Liver (tissue), 9 donors: ENCODE results near the gene KRTAP1-1. TPM values are rescaled to one million over a fixed set of nuclear protein-coding genes. Genes with fewer than 3 reads are reported as not detected.

ENCODE experiments used
- DNase-seq: peaks from one replicate; pipeline ENCODE4 v3.0.0-alpha.2; 2017; ENCODE audit warnings: low spot score
- H3K27ac ChIP-seq, 2 donors: one replicate each; pipeline ENCODE4 v1.7.0; 2013; ENCODE audit warnings: inconsistent platforms in 2 of 2, low read length in 2 of 2, control low read depth in 1 of 2, low read depth in 1 of 2, mild to moderate bottlenecking in 1 of 2
- H3K27me3 ChIP-seq, 4 donors: one replicate each; pipeline versions ENCODE4 v1.6.1 to v1.7.0; 2013; ENCODE audit warnings: low read length in 3 of 4, inconsistent platforms in 1 of 4, mild to moderate bottlenecking in 1 of 4, moderate library complexity in 1 of 4; ENCODE audit not compliant: control insufficient read depth in 4 of 4, insufficient read depth in 4 of 4
- H3K36me3 ChIP-seq, 4 donors: one replicate each; pipeline versions ENCODE4 v1.6.1 to v1.7.0; 2013; ENCODE audit warnings: low read length in 3 of 4, mild to moderate bottlenecking in 3 of 4, low read depth in 1 of 4, moderate library complexity in 1 of 4; ENCODE audit not compliant: control insufficient read depth in 4 of 4, insufficient read depth in 3 of 4
- H3K4me1 ChIP-seq, 4 donors: one replicate each; pipeline versions ENCODE4 v1.6.1 to v1.7.0; 2013; ENCODE audit warnings: low read length in 3 of 4, mild to moderate bottlenecking in 3 of 4, moderate library complexity in 1 of 4; ENCODE audit not compliant: control insufficient read depth in 4 of 4, insufficient read depth in 4 of 4
- H3K4me3 ChIP-seq, 3 donors: one replicate each; pipeline versions ENCODE4 v1.6.1 to v1.7.0; 2013; ENCODE audit warnings: low read length in 3 of 3, control low read depth in 1 of 3, low read depth in 1 of 3, mild to moderate bottlenecking in 1 of 3
- H3K9ac ChIP-seq, 2 donors: one replicate each; pipeline ENCODE4 v1.7.0; 2013; ENCODE audit warnings: low read length in 2 of 2, mild to moderate bottlenecking in 2 of 2, moderate library complexity in 2 of 2, control low read depth in 1 of 2, low read depth in 1 of 2
- H3K9me3 ChIP-seq, 4 donors: one replicate each; pipeline versions ENCODE4 v1.6.1 to v1.7.0; 2013; ENCODE audit warnings: low read length in 3 of 4; ENCODE audit not compliant: control insufficient read depth in 4 of 4
- EGR1 ChIP-seq, 2 donors: IDR thresholded peaks; 2 replicates each; pipeline ENCODE4 v1.6.1; 2016 to 2018; ENCODE audit warnings: antibody characterized with exemption in 2 of 2, low read depth in 2 of 2
- FOXA1 ChIP-seq: IDR thresholded peaks from 2 replicates; pipeline ENCODE4 v1.6.1; 2016; ENCODE audit warnings: antibody characterized with exemption
- FOXA2 ChIP-seq: IDR thresholded peaks from 2 replicates; pipeline ENCODE4 v1.6.1; 2016; ENCODE audit warnings: antibody characterized with exemption
- GABPA ChIP-seq, 2 donors: IDR thresholded peaks in 1 of 2; conservative IDR thresholded peaks in 1 of 2; 2 replicates each; pipeline ENCODE4 v1.6.1; 2016; ENCODE audit warnings: antibody characterized with exemption in 2 of 2, mild to moderate bottlenecking in 1 of 2, moderate library complexity in 1 of 2
- HNF4A ChIP-seq, 2 donors: conservative IDR thresholded peaks; 2 replicates each; pipeline ENCODE4 v1.6.1; 2016; ENCODE audit warnings: antibody characterized with exemption in 2 of 2, mild to moderate bottlenecking in 2 of 2
- HNF4G ChIP-seq: IDR thresholded peaks from 2 replicates; pipeline ENCODE4 v1.6.1; 2016; ENCODE audit warnings: antibody characterized with exemption
- JUND ChIP-seq, 2 donors: IDR thresholded peaks; 2 replicates each; pipeline ENCODE4 v1.6.1; 2016; ENCODE audit warnings: antibody characterized with exemption in 2 of 2
- NR2F2 ChIP-seq: IDR thresholded peaks from 2 replicates; pipeline ENCODE4 v1.6.1; 2016; ENCODE audit warnings: antibody characterized with exemption
- RAD21 ChIP-seq, 2 donors: IDR thresholded peaks; 2 replicates each; pipeline ENCODE4 v1.6.1; 2016; ENCODE audit warnings: antibody characterized with exemption in 2 of 2, mild to moderate bottlenecking in 2 of 2
- RXRA ChIP-seq, 2 donors: IDR thresholded peaks; 2 replicates each; pipeline ENCODE4 v1.6.1; 2017 to 2018; ENCODE audit warnings: antibody characterized with exemption in 2 of 2, mild to moderate bottlenecking in 1 of 2
- SP1 ChIP-seq: IDR thresholded peaks from 2 replicates; pipeline ENCODE4 v1.6.1; 2018; ENCODE audit warnings: antibody characterized with exemption, mild to moderate bottlenecking
- TAF1 ChIP-seq: conservative IDR thresholded peaks from 2 replicates; pipeline ENCODE4 v1.6.1; 2016; ENCODE audit warnings: antibody characterized with exemption, mild to moderate bottlenecking
- YY1 ChIP-seq: IDR thresholded peaks from 2 replicates; pipeline ENCODE4 v1.6.1; 2016; ENCODE audit warnings: antibody characterized with exemption, mild to moderate bottlenecking
- WGBS: extraction: QIAGEN DNeasy Blood & Tissue Kit; methylation state at CpG from one replicate; pipeline ENCODE4 v1.1.7; 2013; 5-methylcytosine and 5-hydroxymethylcytosine counted together
- polyA plus RNA-seq, 2 donors: library from polyadenylated mRNA; stranded (reverse) in 1 of 2; unstranded in 1 of 2; fragments of 200-250 nt in 1 of 2; fragments of >200 nt in 1 of 2; fragmentation: Nextera tagmentation in 1 of 2; extraction: Ambion mirVana in 1 of 2; gene quantifications; one replicate each; pipeline versions ENCODE4 v1.2.1 to v1.2.3, GENCODE V29; 2013 to 2015
- total RNA-seq, 2 donors: library from RNA; depleted of rRNA; stranded (reverse); fragments of >200 nt; gene quantifications; one replicate each; pipeline ENCODE4 v1.2.3, GENCODE V29; 2014
- TF ChIP-seq, protein P1 (sequence below): fragments of 150-350 bp; IDR thresholded peaks from 2 replicates; pipeline ENCODE4 v1.5.1; 2017; ENCODE audit warnings: improper control_type of control experiment, low read depth, low read length; ENCODE audit not compliant: missing input control
- TF ChIP-seq, protein P2 (sequence below): IDR thresholded peaks from 2 replicates; pipeline ENCODE4 v1.6.1; 2016; ENCODE audit warnings: antibody characterized with exemption, mild to moderate bottlenecking
- TF ChIP-seq, protein P3 (sequence below): IDR thresholded peaks from 2 replicates; pipeline ENCODE4 v1.6.1; 2016; ENCODE audit warnings: antibody characterized with exemption
- TF ChIP-seq, protein P4 (sequence below): IDR thresholded peaks from 2 replicates; pipeline ENCODE4 v1.6.1; 2016; ENCODE audit warnings: antibody characterized with exemption
- TF ChIP-seq, protein P5 (sequence below): IDR thresholded peaks from 2 replicates; pipeline ENCODE4 v1.6.1; 2016; ENCODE audit warnings: antibody characterized with exemption
- donor health status: healthy.
- donor health status: healthy.
- donor health status: healthy.
- donor health status: healthy.
- donor health status: healthy.

The KRTAP1-1 gene
- total and polyA plus RNA-seq, 4 donors: not detected

DNA sequence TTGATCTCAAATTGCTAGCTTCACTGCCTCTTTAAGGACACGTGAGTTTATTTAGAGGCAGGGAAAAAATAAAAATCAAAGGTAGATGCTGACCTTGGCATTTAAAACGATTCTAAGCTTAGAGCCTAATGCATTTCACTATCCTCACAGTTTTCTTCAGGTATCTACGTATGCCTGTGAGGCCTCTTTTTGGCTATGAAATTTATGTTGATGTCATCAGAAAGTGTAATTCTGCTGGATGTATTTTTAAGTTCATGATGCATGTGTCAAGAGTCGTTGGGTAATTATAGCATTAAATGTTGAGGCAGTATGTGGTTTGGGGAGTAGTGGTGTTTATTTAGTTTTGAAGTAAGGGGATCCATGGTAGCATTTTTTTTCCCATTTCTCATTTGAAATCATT, 37.3 kb downstream of the KRTAP1-1 start:
- Histone ChIP-seq H3K36me3 (no peaks in the 10 kb centered on the region), H3K27me3 (peaks cover 0 to 3% (median 0%) of the 10 kb centered on the region in 4 donors), H3K9ac (no peak overlapping the region), H3K4me1 (no peaks in the 10 kb centered on the region), H3K9me3 (no peaks in the 10 kb centered on the region), H3K4me3 (no peak overlapping the region), H3K27ac (no peak overlapping the region)
- no peak for TF ChIP-seq RAD21 (IDR thresholded peaks at IDR 0.05)
- TF ChIP-seq GABPA (IDR thresholded peaks at IDR 0.05 in 1 of 2, conservative IDR thresholded peaks at IDR 0.05 in 1 of 2): no peak
- TF ChIP-seq SP1: no peak
- TF ChIP-seq RXRA (IDR thresholded peaks at IDR 0.05): no peak
- no peak for TF ChIP-seq NR2F2
- TF ChIP-seq, protein P1, sequence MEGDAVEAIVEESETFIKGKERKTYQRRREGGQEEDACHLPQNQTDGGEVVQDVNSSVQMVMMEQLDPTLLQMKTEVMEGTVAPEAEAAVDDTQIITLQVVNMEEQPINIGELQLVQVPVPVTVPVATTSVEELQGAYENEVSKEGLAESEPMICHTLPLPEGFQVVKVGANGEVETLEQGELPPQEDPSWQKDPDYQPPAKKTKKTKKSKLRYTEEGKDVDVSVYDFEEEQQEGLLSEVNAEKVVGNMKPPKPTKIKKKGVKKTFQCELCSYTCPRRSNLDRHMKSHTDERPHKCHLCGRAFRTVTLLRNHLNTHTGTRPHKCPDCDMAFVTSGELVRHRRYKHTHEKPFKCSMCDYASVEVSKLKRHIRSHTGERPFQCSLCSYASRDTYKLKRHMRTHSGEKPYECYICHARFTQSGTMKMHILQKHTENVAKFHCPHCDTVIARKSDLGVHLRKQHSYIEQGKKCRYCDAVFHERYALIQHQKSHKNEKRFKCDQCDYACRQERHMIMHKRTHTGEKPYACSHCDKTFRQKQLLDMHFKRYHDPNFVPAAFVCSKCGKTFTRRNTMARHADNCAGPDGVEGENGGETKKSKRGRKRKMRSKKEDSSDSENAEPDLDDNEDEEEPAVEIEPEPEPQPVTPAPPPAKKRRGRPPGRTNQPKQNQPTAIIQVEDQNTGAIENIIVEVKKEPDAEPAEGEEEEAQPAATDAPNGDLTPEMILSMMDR: no peak
- TF ChIP-seq, protein P2, sequence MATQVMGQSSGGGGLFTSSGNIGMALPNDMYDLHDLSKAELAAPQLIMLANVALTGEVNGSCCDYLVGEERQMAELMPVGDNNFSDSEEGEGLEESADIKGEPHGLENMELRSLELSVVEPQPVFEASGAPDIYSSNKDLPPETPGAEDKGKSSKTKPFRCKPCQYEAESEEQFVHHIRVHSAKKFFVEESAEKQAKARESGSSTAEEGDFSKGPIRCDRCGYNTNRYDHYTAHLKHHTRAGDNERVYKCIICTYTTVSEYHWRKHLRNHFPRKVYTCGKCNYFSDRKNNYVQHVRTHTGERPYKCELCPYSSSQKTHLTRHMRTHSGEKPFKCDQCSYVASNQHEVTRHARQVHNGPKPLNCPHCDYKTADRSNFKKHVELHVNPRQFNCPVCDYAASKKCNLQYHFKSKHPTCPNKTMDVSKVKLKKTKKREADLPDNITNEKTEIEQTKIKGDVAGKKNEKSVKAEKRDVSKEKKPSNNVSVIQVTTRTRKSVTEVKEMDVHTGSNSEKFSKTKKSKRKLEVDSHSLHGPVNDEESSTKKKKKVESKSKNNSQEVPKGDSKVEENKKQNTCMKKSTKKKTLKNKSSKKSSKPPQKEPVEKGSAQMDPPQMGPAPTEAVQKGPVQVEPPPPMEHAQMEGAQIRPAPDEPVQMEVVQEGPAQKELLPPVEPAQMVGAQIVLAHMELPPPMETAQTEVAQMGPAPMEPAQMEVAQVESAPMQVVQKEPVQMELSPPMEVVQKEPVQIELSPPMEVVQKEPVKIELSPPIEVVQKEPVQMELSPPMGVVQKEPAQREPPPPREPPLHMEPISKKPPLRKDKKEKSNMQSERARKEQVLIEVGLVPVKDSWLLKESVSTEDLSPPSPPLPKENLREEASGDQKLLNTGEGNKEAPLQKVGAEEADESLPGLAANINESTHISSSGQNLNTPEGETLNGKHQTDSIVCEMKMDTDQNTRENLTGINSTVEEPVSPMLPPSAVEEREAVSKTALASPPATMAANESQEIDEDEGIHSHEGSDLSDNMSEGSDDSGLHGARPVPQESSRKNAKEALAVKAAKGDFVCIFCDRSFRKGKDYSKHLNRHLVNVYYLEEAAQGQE: no peak
- DNase-seq: no peak
- 64% methylated on average over 4 of the region's 4 CpGs for WGBS

DNA sequence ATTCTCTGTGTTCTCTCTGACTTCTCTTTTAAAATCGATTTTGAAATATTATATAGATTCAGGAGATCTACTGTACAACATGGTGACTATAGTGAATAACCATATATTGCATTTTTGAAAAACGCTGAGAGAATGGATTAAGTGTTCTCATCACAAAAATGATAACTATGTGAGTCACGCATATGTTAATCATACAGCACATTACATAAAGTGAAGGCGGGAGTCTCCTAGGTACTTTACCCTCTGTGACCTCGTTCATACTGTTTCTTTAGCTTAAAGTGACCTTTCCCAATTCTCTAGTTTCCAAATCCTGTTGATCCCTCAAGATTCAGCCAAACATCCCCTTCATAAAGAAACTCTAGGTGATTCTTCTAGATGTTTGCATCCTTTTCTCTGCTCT, 38.4 kb downstream of the KRTAP1-1 start:
- Histone ChIP-seq H3K9me3 (no peaks in the 10 kb centered on the region), H3K9ac (no peak overlapping the region), H3K36me3 (no peaks in the 10 kb centered on the region), H3K4me3 (no peak overlapping the region), H3K27me3 (peaks cover 0 to 3% (median 0%) of the 10 kb centered on the region in 4 donors), H3K27ac (no peak overlapping the region), H3K4me1 (no peaks in the 10 kb centered on the region)
- no peak for DNase-seq
- no peak for TF ChIP-seq GABPA (IDR thresholded peaks at IDR 0.05 in 1 of 2, conservative IDR thresholded peaks at IDR 0.05 in 1 of 2)
- TF ChIP-seq HNF4A (conservative IDR thresholded peaks at IDR 0.05): no peak
- TF ChIP-seq HNF4G: no peak
- TF ChIP-seq, protein P1: no peak
- TF ChIP-seq, protein P3, sequence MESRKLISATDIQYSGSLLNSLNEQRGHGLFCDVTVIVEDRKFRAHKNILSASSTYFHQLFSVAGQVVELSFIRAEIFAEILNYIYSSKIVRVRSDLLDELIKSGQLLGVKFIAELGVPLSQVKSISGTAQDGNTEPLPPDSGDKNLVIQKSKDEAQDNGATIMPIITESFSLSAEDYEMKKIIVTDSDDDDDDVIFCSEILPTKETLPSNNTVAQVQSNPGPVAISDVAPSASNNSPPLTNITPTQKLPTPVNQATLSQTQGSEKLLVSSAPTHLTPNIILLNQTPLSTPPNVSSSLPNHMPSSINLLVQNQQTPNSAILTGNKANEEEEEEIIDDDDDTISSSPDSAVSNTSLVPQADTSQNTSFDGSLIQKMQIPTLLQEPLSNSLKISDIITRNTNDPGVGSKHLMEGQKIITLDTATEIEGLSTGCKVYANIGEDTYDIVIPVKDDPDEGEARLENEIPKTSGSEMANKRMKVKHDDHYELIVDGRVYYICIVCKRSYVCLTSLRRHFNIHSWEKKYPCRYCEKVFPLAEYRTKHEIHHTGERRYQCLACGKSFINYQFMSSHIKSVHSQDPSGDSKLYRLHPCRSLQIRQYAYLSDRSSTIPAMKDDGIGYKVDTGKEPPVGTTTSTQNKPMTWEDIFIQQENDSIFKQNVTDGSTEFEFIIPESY: no peak
- TF ChIP-seq, protein P2: no peak
- TF ChIP-seq JUND (IDR thresholded peaks at IDR 0.05): no peak
- TF ChIP-seq, protein P4, sequence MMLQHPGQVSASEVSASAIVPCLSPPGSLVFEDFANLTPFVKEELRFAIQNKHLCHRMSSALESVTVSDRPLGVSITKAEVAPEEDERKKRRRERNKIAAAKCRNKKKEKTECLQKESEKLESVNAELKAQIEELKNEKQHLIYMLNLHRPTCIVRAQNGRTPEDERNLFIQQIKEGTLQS: no peak
- TF ChIP-seq FOXA2: no peak
- TF ChIP-seq, protein P5, sequence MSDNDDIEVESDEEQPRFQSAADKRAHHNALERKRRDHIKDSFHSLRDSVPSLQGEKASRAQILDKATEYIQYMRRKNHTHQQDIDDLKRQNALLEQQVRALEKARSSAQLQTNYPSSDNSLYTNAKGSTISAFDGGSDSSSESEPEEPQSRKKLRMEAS: no peak
- TF ChIP-seq TAF1: no peak
- TF ChIP-seq EGR1 (IDR thresholded peaks at IDR 0.05; ENCODE audit: low read depth in 2 of 2): no peak
- TF ChIP-seq RXRA (IDR thresholded peaks at IDR 0.05): no peak
- TF ChIP-seq RAD21 (IDR thresholded peaks at IDR 0.05): no peak
- no peak for TF ChIP-seq SP1
- no peak for TF ChIP-seq NR2F2
- no peak for TF ChIP-seq YY1
- no peak for TF ChIP-seq FOXA1
- WGBS: 39% methylated on average over 5 of the region's 5 CpGs
